ENCODE results near the gene ATP13A1.
"Not testable (repeated sequence)": the region's sequence is repeated elsewhere in the genome, so short reads cannot be mapped to it uniquely, and the experiment has no call there.

ATP13A1 gene

GRCh38 chr19:19696386-19696785, 32.9 kb upstream of the ATP13A1 start:
- H3K4me3 ChIP-seq (ENCODE audit: low read length) = no peak overlapping the region
- no peak for DNase-seq (ENCODE audit: low read depth)
- TF ChIP-seq, protein P1, sequence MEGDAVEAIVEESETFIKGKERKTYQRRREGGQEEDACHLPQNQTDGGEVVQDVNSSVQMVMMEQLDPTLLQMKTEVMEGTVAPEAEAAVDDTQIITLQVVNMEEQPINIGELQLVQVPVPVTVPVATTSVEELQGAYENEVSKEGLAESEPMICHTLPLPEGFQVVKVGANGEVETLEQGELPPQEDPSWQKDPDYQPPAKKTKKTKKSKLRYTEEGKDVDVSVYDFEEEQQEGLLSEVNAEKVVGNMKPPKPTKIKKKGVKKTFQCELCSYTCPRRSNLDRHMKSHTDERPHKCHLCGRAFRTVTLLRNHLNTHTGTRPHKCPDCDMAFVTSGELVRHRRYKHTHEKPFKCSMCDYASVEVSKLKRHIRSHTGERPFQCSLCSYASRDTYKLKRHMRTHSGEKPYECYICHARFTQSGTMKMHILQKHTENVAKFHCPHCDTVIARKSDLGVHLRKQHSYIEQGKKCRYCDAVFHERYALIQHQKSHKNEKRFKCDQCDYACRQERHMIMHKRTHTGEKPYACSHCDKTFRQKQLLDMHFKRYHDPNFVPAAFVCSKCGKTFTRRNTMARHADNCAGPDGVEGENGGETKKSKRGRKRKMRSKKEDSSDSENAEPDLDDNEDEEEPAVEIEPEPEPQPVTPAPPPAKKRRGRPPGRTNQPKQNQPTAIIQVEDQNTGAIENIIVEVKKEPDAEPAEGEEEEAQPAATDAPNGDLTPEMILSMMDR (conservative IDR thresholded peaks at IDR 0.05; ENCODE audit: low read length) = no peak

DNA sequence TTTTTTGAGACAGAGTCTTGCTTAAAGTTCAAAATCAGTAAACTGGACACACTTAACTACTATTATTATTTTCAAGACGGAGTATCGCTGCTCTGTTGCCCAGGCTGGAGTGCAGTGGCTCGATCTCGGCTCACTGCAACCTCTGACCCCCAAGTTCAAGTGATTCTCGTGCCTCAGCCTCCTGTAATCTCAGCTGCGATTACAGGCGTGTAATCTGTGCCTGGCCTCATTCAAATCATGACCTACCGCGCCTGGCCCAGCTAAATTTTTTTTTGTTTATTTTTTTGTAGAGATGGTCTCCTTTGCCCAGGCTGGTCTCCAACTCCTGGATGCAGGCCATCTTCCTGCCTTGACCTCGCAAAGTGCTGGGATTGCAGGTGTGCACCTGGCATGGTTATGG, 28.2 kb upstream of the ATP13A1 start:
- H3K4me3 ChIP-seq (ENCODE audit: low read length) = no peak overlapping the region
- TF ChIP-seq, protein P1 (conservative IDR thresholded peaks at IDR 0.05; ENCODE audit: low read length) = no peak
- DNase-seq (ENCODE audit: low read depth) = no peak

DNA sequence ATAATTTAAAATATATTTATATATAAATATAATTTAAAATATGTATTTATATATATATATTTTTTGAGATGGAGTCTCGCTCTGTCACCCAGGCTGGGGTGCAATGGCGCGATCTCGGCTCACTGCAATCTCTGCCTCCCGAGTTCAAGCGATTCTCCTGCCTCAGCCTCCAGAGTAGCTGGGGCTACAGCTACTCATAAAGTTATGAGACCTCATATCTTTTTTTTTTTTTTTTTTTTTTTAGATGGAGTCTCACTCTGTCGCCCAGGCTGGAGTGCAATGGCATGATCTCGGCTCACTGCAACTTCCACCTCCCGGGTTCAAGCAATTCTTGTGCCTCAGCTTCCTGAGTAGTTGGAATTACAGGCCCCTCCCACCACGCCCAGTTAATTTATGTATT, 25.5 kb upstream of the ATP13A1 start:
- DNase-seq (ENCODE audit: low read depth) = not testable (repeated sequence)

GRCh38 chr19:19687090-19687489, 23.6 kb upstream of the ATP13A1 start:
- H3K4me3 ChIP-seq (ENCODE audit: low read length) = no peak overlapping the region
- TF ChIP-seq, protein P1 (conservative IDR thresholded peaks at IDR 0.05; ENCODE audit: low read length) = no peak
- no peak for DNase-seq (ENCODE audit: low read depth)

More for the DNA sequence above, 25.5 kb upstream of the ATP13A1 start:
- H3K4me3 ChIP-seq (ENCODE audit: low read length) = not testable (repeated sequence)

- H3K4me3 ChIP-seq (ENCODE audit: low read length) = no peak overlapping the region
- DNase-seq (ENCODE audit: low read depth) = no peak
- TF ChIP-seq, protein P1 (conservative IDR thresholded peaks at IDR 0.05; ENCODE audit: low read length) = no peak
Observed at GRCh38 chr19:19686580-19686979, 23.1 kb upstream of the ATP13A1 start.

- not testable (repeated sequence) for H3K4me3 ChIP-seq (ENCODE audit: low read length); DNase-seq (ENCODE audit: low read depth)
Observed at GRCh38 chr19:19686119-19686518, 22.6 kb upstream of the ATP13A1 start.

- no peak for DNase-seq (ENCODE audit: low read depth)
- TF ChIP-seq, protein P1 (conservative IDR thresholded peaks at IDR 0.05; ENCODE audit: low read length) = no peak
- H3K4me3 ChIP-seq (ENCODE audit: low read length) = no peak overlapping the region
Observed at GRCh38 chr19:19679176-19680073, 15.9 kb upstream of the ATP13A1 start.

GRCh38 chr19:19677579-19677978, 14.1 kb upstream of the ATP13A1 start:
- no peak overlapping the region for H3K4me3 ChIP-seq (ENCODE audit: low read length)
- DNase-seq (ENCODE audit: low read depth) = no peak
- TF ChIP-seq, protein P1 (conservative IDR thresholded peaks at IDR 0.05; ENCODE audit: low read length) = no peak

Measured in AG10803 (cell line).